Neural cell (in vitro differentiated cells): ENCODE results near the gene ROR2. TPM values are rescaled to one million over a fixed set of nuclear protein-coding genes. Genes with fewer than 3 reads are reported as not detected.

Source experiments
- H2AFZ ChIP-seq: fragments of 200-600, 300-800 bp; sonication (generic), shearing (Covaris generic); 2 replicates; pipeline ENCODE4 v1.6.0; 2014; ENCODE audit warnings: low read depth, mild to moderate bottlenecking, antibody characterized with exemption, low read length, moderate library complexity
- H3F3A ChIP-seq: fragments of 200-600 bp; shearing (Covaris generic); 2 replicates; pipeline ENCODE4 v1.6.1; 2016; ENCODE audit warnings: mild to moderate bottlenecking, moderate library complexity, mixed read lengths, antibody characterized with exemption, low read length; ENCODE audit not compliant: insufficient read depth, poor library complexity, severe bottlenecking
- H3K27ac ChIP-seq: fragments of 200-600, 300-800 bp; sonication (generic), shearing (Covaris generic); 2 replicates; pipeline ENCODE4 v1.5.1; 2014; ENCODE audit warnings: mild to moderate bottlenecking, low read length, moderate library complexity
- H3K27me3 ChIP-seq: fragments of 300-800, 200-600 bp; sonication (generic), shearing (Covaris generic); 2 replicates; pipeline ENCODE4 v1.6.0; 2014; ENCODE audit warnings: mild to moderate bottlenecking, low read depth, low read length, moderate library complexity; ENCODE audit not compliant: insufficient read depth
- H3K36me3 ChIP-seq: fragments of 300-800, 200-600 bp; sonication (generic), shearing (Covaris generic); 2 replicates; pipeline ENCODE4 v1.5.1; 2014; ENCODE audit warnings: mild to moderate bottlenecking, antibody characterized with exemption, low read length, moderate library complexity; ENCODE audit not compliant: insufficient read depth
- H3K4me2 ChIP-seq: fragments of 300-800, 200-600 bp; sonication (generic), shearing (Covaris generic); 2 replicates; pipeline ENCODE4 v1.6.0; 2014; ENCODE audit warnings: mild to moderate bottlenecking, low read length
- H3K4me3 ChIP-seq: fragments of 300-800, 200-600 bp; sonication (generic), shearing (Covaris generic); 2 replicates; pipeline ENCODE4 v1.5.1; 2014; ENCODE audit warnings: mild to moderate bottlenecking, low read length, moderate library complexity
- H3K79me2 ChIP-seq: fragments of 200-600 bp; shearing (Covaris generic); replicated peaks from 2 replicates; pipeline ENCODE4 v1.6.0; 2014; ENCODE audit warnings: mild to moderate bottlenecking, low read length, moderate library complexity; ENCODE audit not compliant: insufficient read depth
- H3K9ac ChIP-seq: fragments of 300-800, 200-600 bp; sonication (generic), shearing (Covaris generic); 2 replicates; pipeline ENCODE4 v1.6.1; 2016; ENCODE audit warnings: mild to moderate bottlenecking, low read length, mixed read lengths
- H3K9me2 ChIP-seq: fragments of 200-600 bp; shearing (Covaris generic); 2 replicates; pipeline ENCODE4 v1.6.1; 2016; ENCODE audit warnings: mild to moderate bottlenecking, low read length, mixed read lengths; ENCODE audit not compliant: insufficient read depth
- H3K9me3 ChIP-seq: fragments of 200-600, 300-800 bp; sonication (generic), shearing (Covaris generic); 2 replicates; pipeline ENCODE4 v1.6.1; 2016; ENCODE audit warnings: mild to moderate bottlenecking, mixed run types, low read length, moderate library complexity, mixed read lengths
- H4K20me1 ChIP-seq: fragments of 200-600 bp; shearing (Covaris generic); 2 replicates; pipeline ENCODE4 v1.6.1; 2016; ENCODE audit warnings: mild to moderate bottlenecking, mixed run types; ENCODE audit not compliant: insufficient read depth
- EP300 ChIP-seq: fragments of 450-650 bp; conservative IDR thresholded peaks from 2 replicates; pipeline ENCODE4 v1.6.1; 2014; ENCODE audit warnings: antibody characterized with exemption, mild to moderate bottlenecking, moderate library complexity; ENCODE audit not compliant: poor library complexity, severe bottlenecking
- EZH2 ChIP-seq: fragments of 200-600, 300-800 bp; shearing (Covaris generic), sonication (generic); IDR thresholded peaks from 2 replicates; pipeline ENCODE4 v1.6.1; 2014; ENCODE audit warnings: antibody characterized with exemption, low read length, borderline replicate concordance, mild to moderate bottlenecking; ENCODE audit not compliant: insufficient read depth, poor library complexity, severe bottlenecking
- MXI1 ChIP-seq: fragments of 450-650 bp; conservative IDR thresholded peaks from 2 replicates; pipeline ENCODE4 v1.6.1; 2014; ENCODE audit warnings: antibody characterized with exemption, mild to moderate bottlenecking; ENCODE audit not compliant: poor library complexity, severe bottlenecking
- POLR2AphosphoS5 ChIP-seq: IDR thresholded peaks from 2 replicates; pipeline ENCODE4 v1.6.1; 2012
- RAD21 ChIP-seq: fragments of 450-650 bp; conservative IDR thresholded peaks from 2 replicates; pipeline ENCODE4 v1.6.1; 2014; ENCODE audit warnings: antibody characterized with exemption, mild to moderate bottlenecking, moderate library complexity
- SMC3 ChIP-seq: fragments of 450-650 bp; conservative IDR thresholded peaks from 2 replicates; pipeline ENCODE4 v1.6.1; 2014; ENCODE audit warnings: antibody characterized with exemption, mild to moderate bottlenecking, moderate library complexity; ENCODE audit not compliant: poor library complexity
- TAF1 ChIP-seq: IDR thresholded peaks from 2 replicates; pipeline ENCODE4 v1.6.1; 2012; ENCODE audit warnings: low read depth
- polyA plus RNA-seq: library from polyadenylated mRNA; depleted of rRNA; stranded (reverse); fragments of >200 nt; gene quantifications from 2 replicates; pipeline ENCODE4 v1.2.3, GENCODE V29; 2014
- TF ChIP-seq, protein P1 (sequence below): fragments of 450-650 bp; IDR thresholded peaks from 2 replicates; pipeline ENCODE4 v1.5.1; 2014; ENCODE audit warnings: antibody characterized with exemption, mild to moderate bottlenecking, moderate library complexity; ENCODE audit not compliant: poor library complexity, severe bottlenecking
- TF ChIP-seq, protein P2 (sequence below): IDR thresholded peaks from 2 replicates; pipeline ENCODE4 v1.6.1; 2012; ENCODE audit warnings: borderline replicate concordance

Gene ROR2
- polyA plus RNA-seq, 1 donor from 2014 or later = 0.33 TPM

GRCh38 chr9:91994422-91994821 lies 44.4 kb upstream of the ROR2 start:
- TF ChIP-seq SMC3 (no peak), RAD21 (no peak), EZH2 (no peak), TAF1 (no peak), MXI1 (no peak), EP300 (no peak), POLR2AphosphoS5 (no peak)
- TF ChIP-seq, protein P1, sequence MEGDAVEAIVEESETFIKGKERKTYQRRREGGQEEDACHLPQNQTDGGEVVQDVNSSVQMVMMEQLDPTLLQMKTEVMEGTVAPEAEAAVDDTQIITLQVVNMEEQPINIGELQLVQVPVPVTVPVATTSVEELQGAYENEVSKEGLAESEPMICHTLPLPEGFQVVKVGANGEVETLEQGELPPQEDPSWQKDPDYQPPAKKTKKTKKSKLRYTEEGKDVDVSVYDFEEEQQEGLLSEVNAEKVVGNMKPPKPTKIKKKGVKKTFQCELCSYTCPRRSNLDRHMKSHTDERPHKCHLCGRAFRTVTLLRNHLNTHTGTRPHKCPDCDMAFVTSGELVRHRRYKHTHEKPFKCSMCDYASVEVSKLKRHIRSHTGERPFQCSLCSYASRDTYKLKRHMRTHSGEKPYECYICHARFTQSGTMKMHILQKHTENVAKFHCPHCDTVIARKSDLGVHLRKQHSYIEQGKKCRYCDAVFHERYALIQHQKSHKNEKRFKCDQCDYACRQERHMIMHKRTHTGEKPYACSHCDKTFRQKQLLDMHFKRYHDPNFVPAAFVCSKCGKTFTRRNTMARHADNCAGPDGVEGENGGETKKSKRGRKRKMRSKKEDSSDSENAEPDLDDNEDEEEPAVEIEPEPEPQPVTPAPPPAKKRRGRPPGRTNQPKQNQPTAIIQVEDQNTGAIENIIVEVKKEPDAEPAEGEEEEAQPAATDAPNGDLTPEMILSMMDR = no peak
- TF ChIP-seq, protein P2, sequence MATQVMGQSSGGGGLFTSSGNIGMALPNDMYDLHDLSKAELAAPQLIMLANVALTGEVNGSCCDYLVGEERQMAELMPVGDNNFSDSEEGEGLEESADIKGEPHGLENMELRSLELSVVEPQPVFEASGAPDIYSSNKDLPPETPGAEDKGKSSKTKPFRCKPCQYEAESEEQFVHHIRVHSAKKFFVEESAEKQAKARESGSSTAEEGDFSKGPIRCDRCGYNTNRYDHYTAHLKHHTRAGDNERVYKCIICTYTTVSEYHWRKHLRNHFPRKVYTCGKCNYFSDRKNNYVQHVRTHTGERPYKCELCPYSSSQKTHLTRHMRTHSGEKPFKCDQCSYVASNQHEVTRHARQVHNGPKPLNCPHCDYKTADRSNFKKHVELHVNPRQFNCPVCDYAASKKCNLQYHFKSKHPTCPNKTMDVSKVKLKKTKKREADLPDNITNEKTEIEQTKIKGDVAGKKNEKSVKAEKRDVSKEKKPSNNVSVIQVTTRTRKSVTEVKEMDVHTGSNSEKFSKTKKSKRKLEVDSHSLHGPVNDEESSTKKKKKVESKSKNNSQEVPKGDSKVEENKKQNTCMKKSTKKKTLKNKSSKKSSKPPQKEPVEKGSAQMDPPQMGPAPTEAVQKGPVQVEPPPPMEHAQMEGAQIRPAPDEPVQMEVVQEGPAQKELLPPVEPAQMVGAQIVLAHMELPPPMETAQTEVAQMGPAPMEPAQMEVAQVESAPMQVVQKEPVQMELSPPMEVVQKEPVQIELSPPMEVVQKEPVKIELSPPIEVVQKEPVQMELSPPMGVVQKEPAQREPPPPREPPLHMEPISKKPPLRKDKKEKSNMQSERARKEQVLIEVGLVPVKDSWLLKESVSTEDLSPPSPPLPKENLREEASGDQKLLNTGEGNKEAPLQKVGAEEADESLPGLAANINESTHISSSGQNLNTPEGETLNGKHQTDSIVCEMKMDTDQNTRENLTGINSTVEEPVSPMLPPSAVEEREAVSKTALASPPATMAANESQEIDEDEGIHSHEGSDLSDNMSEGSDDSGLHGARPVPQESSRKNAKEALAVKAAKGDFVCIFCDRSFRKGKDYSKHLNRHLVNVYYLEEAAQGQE = no peak
- H3K9ac ChIP-seq = no peak overlapping the region
- no peak overlapping the region for H3K4me2 ChIP-seq
- no peaks in the 10 kb centered on the region for H3K27me3 ChIP-seq
- H4K20me1 ChIP-seq = no peaks in the 10 kb centered on the region
- no peak overlapping the region for H2AFZ ChIP-seq
- H3K9me2 ChIP-seq = no peaks in the 10 kb centered on the region
- no peaks in the 10 kb centered on the region for H3K36me3 ChIP-seq
- no peaks in the 10 kb centered on the region for H3K79me2 ChIP-seq
- no peak overlapping the region for H3K27ac ChIP-seq
- H3F3A ChIP-seq = no peaks in the 10 kb centered on the region
- H3K4me3 ChIP-seq = no peak overlapping the region
- H3K9me3 ChIP-seq = no peaks in the 10 kb centered on the region

DNA sequence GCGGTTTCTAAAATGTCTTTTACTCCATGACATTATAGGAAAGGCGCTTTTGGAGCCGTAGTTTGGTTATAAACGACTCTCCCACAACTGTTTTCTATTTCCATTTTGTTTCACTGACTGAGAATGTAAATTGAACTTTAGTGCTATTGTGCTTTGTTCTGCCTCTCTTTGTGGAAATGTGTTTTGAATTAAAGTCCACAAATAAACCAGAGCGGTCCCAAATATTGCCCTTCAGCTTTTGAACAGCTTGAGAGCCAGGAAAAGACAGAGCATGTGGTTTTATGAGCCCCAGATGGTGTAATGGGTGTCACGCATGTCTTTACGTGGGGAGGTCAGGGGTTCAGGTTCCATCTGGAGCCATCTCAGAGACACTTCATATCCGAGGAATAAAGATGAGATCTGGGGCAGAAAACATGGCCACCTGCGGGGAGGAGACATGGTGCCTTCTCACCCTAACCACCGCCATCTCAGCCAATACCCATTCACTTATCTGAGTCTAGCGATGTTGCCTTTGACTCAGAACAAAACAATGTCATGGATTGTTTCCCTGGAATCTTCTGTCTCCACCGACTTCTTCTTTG lies 42.5 kb upstream of the ROR2 start:
- no peaks in the 10 kb centered on the region for H3K9me3 ChIP-seq
- no peaks in the 10 kb centered on the region for H4K20me1 ChIP-seq
- no peaks in the 10 kb centered on the region for H3K9me2 ChIP-seq
- H3K79me2 ChIP-seq = no peaks in the 10 kb centered on the region
- no peak overlapping the region for H3K4me2 ChIP-seq
- H3K9ac ChIP-seq = no peak overlapping the region
- H2AFZ ChIP-seq = no peak overlapping the region
- H3K36me3 ChIP-seq = no peaks in the 10 kb centered on the region
- no peaks in the 10 kb centered on the region for H3K27me3 ChIP-seq
- no peaks in the 10 kb centered on the region for H3F3A ChIP-seq
- H3K27ac ChIP-seq = no peak overlapping the region
- TF ChIP-seq EP300 (no peak), POLR2AphosphoS5 (no peak), RAD21 (no peak), EZH2 (no peak), MXI1 (no peak), SMC3 (no peak), TAF1 (no peak)
- TF ChIP-seq, protein P1 = no peak
- TF ChIP-seq, protein P2 = no peak
- no peak overlapping the region for H3K4me3 ChIP-seq
